HCT116 (cell line): ENCODE data around the gene STIM1. TPM values are rescaled to one million over a fixed set of nuclear protein-coding genes. Genes with fewer than 3 reads are reported as not detected.

ENCODE experiments used
- ATAC-seq: fragments of 200-7000 bp; cut with Tn5 transposase; 2 replicates; pipeline ENCODE4 v1.9.1; 2020; ENCODE audit warnings: mild to moderate bottlenecking, moderate library complexity
- BruUV-seq: library from RNA; stranded (reverse); fragments of 400-500 nt; replicated peaks from 2 replicates; lab custom pipeline; 2021; lab: Mats Ljungman, UMichigan
- CTCF ChIA-PET: fragments of 300-600 bp; sonication (Branson Sonifier 250); formaldehyde crosslinking; loops from one replicate; lab custom pipeline; 2021; ENCODE audit warnings: antibody characterized with exemption; lab: Charles Lee
- POLR2A ChIA-PET: fragments of 300-600, 350-600 bp; sonication (Branson Sonifier 250); formaldehyde crosslinking; loops from one replicate; lab custom pipeline; 2021; ENCODE audit warnings: antibody characterized with exemption; lab: Charles Lee
- RAD21 ChIA-PET, 2 experiments: fragments of 300-600 bp; sonication (Branson Sonifier 250); formaldehyde crosslinking; loops; one replicate each; lab custom pipeline; 2023; ENCODE audit warnings: low total read pairs in 2 of 2; ENCODE audit not compliant: uncharacterized antibody in 2 of 2, unreplicated experiment in 2 of 2, low non-redundant PET in 1 of 2; lab: Charles Lee
- DNase-seq: peaks from one replicate; pipeline ENCODE4 v3.0.0-alpha.2; 2010; ENCODE audit warnings: low read depth, low spot score
- H2AFZ ChIP-seq: fragments of 200-600 bp; shearing (Covaris generic), sonication (generic); 2 replicates; pipeline ENCODE4 v1.6.1; 2017; ENCODE audit warnings: low read depth, mixed run types, mixed read lengths, antibody characterized with exemption, low read length; ENCODE audit not compliant: poor library complexity, severe bottlenecking
- H3K27ac ChIP-seq: 2 replicates; pipeline ENCODE4 v1.5.1; 2012; ENCODE audit warnings: low read depth, low read length
- H3K27me3 ChIP-seq: fragments of 200-600 bp; sonication (generic); 2 replicates; pipeline ENCODE4 v1.6.1; 2016; ENCODE audit warnings: mixed run types, low read length, mixed read lengths; ENCODE audit not compliant: insufficient read depth
- H3K36me3 ChIP-seq, 2 experiments: fragments of 200-500 bp in 1 of 2; fragments of 200-600 bp in 1 of 2; sonication (Bioruptor generic) in 1 of 2; sonication (generic) in 1 of 2; 2 replicates each; pipeline versions ENCODE4 v1.5.1 to v1.6.1; 2014 to 2016; ENCODE audit warnings: low read length in 2 of 2, inconsistent platforms in 1 of 2, mixed read lengths in 1 of 2, mixed run types in 1 of 2; ENCODE audit not compliant: insufficient read depth in 2 of 2, control insufficient read depth in 1 of 2
- H3K4me1 ChIP-seq, 2 experiments: fragments of 200-600 bp in 1 of 2; sonication (generic) in 1 of 2; 2 replicates each; pipeline versions ENCODE4 v1.5.1 to v1.6.1; 2012 to 2017; ENCODE audit warnings: low read length in 2 of 2, inconsistent platforms in 1 of 2, mild to moderate bottlenecking in 1 of 2, mixed read lengths in 1 of 2, mixed run types in 1 of 2, moderate library complexity in 1 of 2; ENCODE audit not compliant: insufficient read depth in 2 of 2, control insufficient read depth in 1 of 2
- H3K4me2 ChIP-seq: fragments of 200-600 bp; sonication (generic); 2 replicates; pipeline ENCODE4 v1.6.1; 2017; ENCODE audit warnings: mixed run types, low read length, mixed read lengths
- H3K4me3 ChIP-seq, 2 experiments: fragments of 200-600 bp in 1 of 2; sonication (generic) in 1 of 2; replicated peaks in 1 of 2; 2 replicates each; pipeline ENCODE4 v1.5.1; 2011 to 2016; ENCODE audit warnings: low read length in 2 of 2, control low read depth in 1 of 2, low read depth in 1 of 2, mild to moderate bottlenecking in 1 of 2, mixed read lengths in 1 of 2, mixed run types in 1 of 2
- H3K79me2 ChIP-seq: fragments of 200-600 bp; sonication (generic); 2 replicates; pipeline ENCODE4 v1.6.1; 2017; ENCODE audit warnings: mild to moderate bottlenecking, mixed run types, low read length, moderate library complexity, mixed read lengths; ENCODE audit not compliant: insufficient read depth
- H3K9ac ChIP-seq: fragments of 200-600 bp; sonication (generic); 2 replicates; pipeline ENCODE4 v1.6.1; 2016; ENCODE audit warnings: low read length, mixed read lengths
- H3K9me2 ChIP-seq: fragments of 200-600 bp; sonication (generic), shearing (Covaris generic); 2 replicates; pipeline ENCODE4 v1.6.1; 2017; ENCODE audit warnings: mixed run types, mild to moderate bottlenecking, moderate library complexity; ENCODE audit not compliant: insufficient read depth
- H3K9me3 ChIP-seq, 2 experiments: fragments of 200-500 bp in 1 of 2; fragments of 200-600 bp in 1 of 2; sonication (Bioruptor generic) in 1 of 2; sonication (generic) in 1 of 2; 2 replicates each; pipeline ENCODE4 v1.6.1; 2014 to 2017; ENCODE audit warnings: low read length in 2 of 2, mixed read lengths in 2 of 2, inconsistent platforms in 1 of 2, low read depth in 1 of 2, mild to moderate bottlenecking in 1 of 2, mixed run types in 1 of 2, moderate library complexity in 1 of 2; ENCODE audit not compliant: control insufficient read depth in 1 of 2, insufficient read depth in 1 of 2
- H4K20me1 ChIP-seq: fragments of 200-600 bp; sonication (generic), shearing (Covaris generic); 2 replicates; pipeline ENCODE4 v1.6.1; 2017; ENCODE audit warnings: mixed run types, mild to moderate bottlenecking, moderate library complexity; ENCODE audit not compliant: insufficient read depth
- ATF3 ChIP-seq: IDR thresholded peaks from 2 replicates; pipeline ENCODE4 v1.6.1; 2012
- ELF1 ChIP-seq: IDR thresholded peaks from 2 replicates; pipeline ENCODE4 v1.6.1; 2012; ENCODE audit warnings: low read depth, borderline replicate concordance
- FOSL1 ChIP-seq: IDR thresholded peaks from 2 replicates; pipeline ENCODE4 v1.6.1; 2012; ENCODE audit warnings: low read depth
- JUND ChIP-seq: IDR thresholded peaks from 2 replicates; pipeline ENCODE4 v1.6.1; 2012
- POLR2AphosphoS5 ChIP-seq: IDR thresholded peaks from 2 replicates; pipeline ENCODE4 v1.6.1; 2011; ENCODE audit warnings: mild to moderate bottlenecking, low read depth, low read length, moderate library complexity
- REST ChIP-seq: IDR thresholded peaks from 2 replicates; pipeline ENCODE4 v1.6.1; 2012; ENCODE audit warnings: low read depth
- SP1 ChIP-seq: IDR thresholded peaks from 2 replicates; pipeline ENCODE4 v1.6.1; 2012; ENCODE audit warnings: low read depth
- intact Hi-C: fragments of 100-400 bp; cut with micrococcal nuclease; formaldehyde crosslinking; loops from 2 replicates; pipeline ENCODE4 v1.10.0; 2022
- total RNA-seq: library from RNA; stranded (reverse); gene quantifications from one replicate; pipeline ENCODE4 v1.2.1, GENCODE V29; 2021; ENCODE audit not compliant: unreplicated experiment

Gene STIM1
- total RNA-seq, 1 experiment from 2014 or later: 22.3 TPM

- Histone ChIP-seq H3K9me3 (no peaks in the 10 kb centered on the region), H3K36me3 (no peaks in the 10 kb centered on the region), H2AFZ (no peak overlapping the region), H3K4me2 (no peak overlapping the region), H3K4me1 (peaks cover 14 to 23% of the 10 kb centered on the region in 2 experiments), H3K9ac (no peak overlapping the region), H4K20me1 (no peaks in the 10 kb centered on the region), H3K27me3 (no peaks in the 10 kb centered on the region), H3K79me2 (no peaks in the 10 kb centered on the region), H3K27ac (no peak overlapping the region), H3K4me3 (no peak overlapping the region), H3K9me2 (no peaks in the 10 kb centered on the region)
- CTCF ChIA-PET: interaction anchor here (0.9 to 1.1 kb wide), 2 partner anchors 24 to 29 kb away, joined by 3 to 5 read pairs; no protein-coding TSS in a partner anchor
- POLR2A ChIA-PET: no interaction called here
- BruUV-seq: no TSS peak
- TF ChIP-seq SP1 (no peak), POLR2AphosphoS5 (no peak), REST (no peak), FOSL1 (no peak), ATF3 (no peak), JUND (no peak), ELF1 (no peak)
- DNase-seq: no peak
- ATAC-seq: no peak
- intact Hi-C loops: no loop called here
- RAD21 ChIA-PET: no interaction called here
Observed at GRCh38 chr11:3878258-3878584, 22.8 kb downstream of the STIM1 start.
